PC-3 (cell line): ENCODE measurements around the gene GRIP2. TPM values are rescaled to one million over a fixed set of nuclear protein-coding genes. Genes with fewer than 3 reads are reported as not detected.
A peak's percentile ranks its signal among the peaks of the same experiment; 100 is the strongest.

Source experiments
- ATAC-seq: fragments of 200-7000 bp; cut with Tn5 transposase; 2 replicates; pipeline ENCODE4 v1.9.1; 2020; ENCODE audit warnings: mild to moderate bottlenecking, moderate library complexity
- BruUV-seq: library from RNA; stranded (reverse); fragments of 400-500 nt; replicated peaks from 2 replicates; lab custom pipeline; 2021; lab: Mats Ljungman, UMichigan
- CTCF ChIA-PET: fragments of 300-600 bp; sonication (Branson Sonifier 250); formaldehyde crosslinking; loops from one replicate; lab custom pipeline; 2022; ENCODE audit warnings: antibody characterized with exemption; lab: Charles Lee
- POLR2A ChIA-PET: fragments of 300-600 bp; sonication (Branson Sonifier 250); formaldehyde crosslinking; loops from one replicate; lab custom pipeline; 2022; ENCODE audit warnings: antibody characterized with exemption; ENCODE audit not compliant: unreplicated experiment; lab: Charles Lee
- DNase-seq: peaks from one replicate; pipeline ENCODE4 v3.0.0-alpha.2; 2015
- H2AFZ ChIP-seq: fragments of 300-600 bp; sonication (generic); 2 replicates; pipeline ENCODE4 v1.6.0; 2016; ENCODE audit warnings: antibody characterized with exemption, low read length
- H3F3A ChIP-seq: fragments of 300-600 bp; sonication (generic); one replicate; pipeline ENCODE4 v1.6.0; 2017; ENCODE audit warnings: antibody characterized with exemption, low read length, control low read depth, mild to moderate bottlenecking; ENCODE audit not compliant: unreplicated experiment
- H3K27ac ChIP-seq: fragments of 300-600 bp; sonication (generic); 2 replicates; pipeline ENCODE4 v1.5.1; 2016; ENCODE audit warnings: mild to moderate bottlenecking, low read length
- H3K27me3 ChIP-seq: fragments of 300-600 bp; sonication (generic); 2 replicates; pipeline ENCODE4 v1.6.1; 2016; ENCODE audit warnings: low read length, mixed read lengths
- H3K36me3 ChIP-seq: fragments of 300-600 bp; sonication (generic); 2 replicates; pipeline ENCODE4 v1.6.1; 2016; ENCODE audit warnings: low read depth, mixed run types, low read length, mixed read lengths
- H3K4me1 ChIP-seq: fragments of 300-600 bp; sonication (generic); 2 replicates; pipeline ENCODE4 v1.5.1; 2016; ENCODE audit warnings: low read length; ENCODE audit not compliant: insufficient read depth
- H3K4me2 ChIP-seq: fragments of 300-600 bp; sonication (generic); 2 replicates; pipeline ENCODE4 v1.6.0; 2016; ENCODE audit warnings: low read length
- H3K4me3 ChIP-seq: fragments of 300-600 bp; sonication (generic); 2 replicates; pipeline ENCODE4 v1.5.1; 2016; ENCODE audit warnings: mild to moderate bottlenecking, low read length, mixed read lengths
- H3K79me2 ChIP-seq: fragments of 300-600 bp; sonication (generic); 2 replicates; pipeline ENCODE4 v1.6.1; 2017; ENCODE audit warnings: low read length, mixed read lengths
- H3K9ac ChIP-seq: fragments of 300-600 bp; sonication (generic); 2 replicates; pipeline ENCODE4 v1.6.0; 2016; ENCODE audit warnings: mild to moderate bottlenecking, low read length
- H3K9me2 ChIP-seq: fragments of 300-600 bp; sonication (generic); replicated peaks from 2 replicates; pipeline ENCODE4 v1.6.1; 2016; ENCODE audit warnings: mixed run types, low read length, mixed read lengths
- H3K9me3 ChIP-seq: fragments of 300-600 bp; sonication (generic); 2 replicates; pipeline ENCODE4 v1.6.1; 2016; ENCODE audit warnings: low read length, mixed read lengths
- H4K20me1 ChIP-seq: fragments of 300-600 bp; sonication (generic); 2 replicates; pipeline ENCODE4 v1.6.1; 2016; ENCODE audit warnings: low read length, mixed read lengths
- EZH2 ChIP-seq: fragments of 300-600 bp; sonication (generic); IDR thresholded peaks from one replicate; pipeline ENCODE4 v1.6.1; 2017; ENCODE audit warnings: antibody characterized with exemption, mild to moderate bottlenecking, low read length; ENCODE audit not compliant: unreplicated experiment
- EZH2phosphoT487 ChIP-seq: fragments of 300-600 bp; sonication (generic); IDR thresholded peaks from 2 replicates; pipeline ENCODE4 v1.6.1; 2018; ENCODE audit warnings: mild to moderate bottlenecking, antibody characterized with exemption, low read length, borderline replicate concordance
- intact Hi-C: fragments of 100-400 bp; cut with micrococcal nuclease; formaldehyde crosslinking; loops from 2 replicates; pipeline ENCODE4 v1.9.0; 2023
- total RNA-seq: library from RNA; depleted of rRNA; stranded (reverse); fragments of >200 nt; gene quantifications from 2 replicates; pipeline ENCODE4 v1.2.3, GENCODE V29; 2014
- TF ChIP-seq, protein P1 (sequence below): fragments of 300-600 bp; sonication (generic); conservative IDR thresholded peaks from 2 replicates; pipeline ENCODE4 v1.5.1; 2017; ENCODE audit warnings: antibody characterized with exemption, low read depth, mild to moderate bottlenecking, low read length

Gene GRIP2
- total RNA-seq, 1 experiment from 2014 or later = 0.36 TPM

DNA sequence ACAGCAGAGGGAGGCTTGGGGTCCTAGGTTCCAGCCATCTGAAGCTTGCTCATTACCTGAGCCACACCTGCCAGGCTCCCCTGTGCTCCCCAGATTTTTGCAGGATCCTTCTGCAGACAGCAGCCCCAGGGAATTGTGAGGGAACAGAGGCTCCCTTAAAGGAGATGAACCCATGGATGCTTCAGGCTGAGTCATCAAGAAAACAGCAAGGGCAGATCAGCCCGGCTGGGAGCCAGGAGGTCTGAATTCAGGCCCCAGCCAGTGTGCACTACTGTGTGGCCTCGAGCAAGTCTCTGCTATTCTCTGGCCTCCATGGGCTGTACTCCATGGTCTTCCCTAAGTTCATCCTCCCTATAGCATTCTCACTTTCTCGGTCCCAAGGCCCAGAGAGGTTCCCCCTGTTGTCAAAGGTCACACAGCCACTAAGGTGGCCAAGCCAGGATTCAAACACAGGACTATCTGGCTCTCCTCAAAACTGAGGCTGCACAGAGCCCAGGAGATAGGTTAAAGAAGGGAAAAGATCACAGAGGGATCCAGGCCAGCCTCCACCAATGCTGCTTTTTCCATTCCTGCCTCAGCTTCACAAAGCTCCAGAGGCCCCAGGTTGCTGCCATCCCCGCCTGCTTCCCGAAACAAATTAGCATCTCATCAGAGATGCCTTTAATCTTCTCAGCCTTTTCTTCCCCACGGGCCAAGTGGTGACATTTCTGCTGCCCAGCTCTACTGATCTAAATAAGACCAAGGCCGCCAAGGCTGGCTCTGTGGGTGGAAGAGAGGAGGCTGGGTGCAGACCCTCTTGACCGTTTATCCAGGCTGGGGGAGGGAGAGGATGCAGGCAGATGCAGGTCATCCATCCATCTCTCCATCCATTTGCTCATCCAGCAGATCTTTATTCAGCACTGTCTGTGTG, 21.2 kb upstream of the GRIP2 start:
- no peaks in the 10 kb centered on the region for H3K9me3 ChIP-seq
- H3K4me3 ChIP-seq = no peak overlapping the region
- intact Hi-C loops = no loop called here
- DNase-seq (peak; percentile 25), ATAC-seq (peak; percentile 60)
- no peak overlapping the region for H3K4me2 ChIP-seq
- H2AFZ ChIP-seq = no peak overlapping the region
- no peak for TF ChIP-seq EZH2phosphoT487
- TF ChIP-seq, protein P1, sequence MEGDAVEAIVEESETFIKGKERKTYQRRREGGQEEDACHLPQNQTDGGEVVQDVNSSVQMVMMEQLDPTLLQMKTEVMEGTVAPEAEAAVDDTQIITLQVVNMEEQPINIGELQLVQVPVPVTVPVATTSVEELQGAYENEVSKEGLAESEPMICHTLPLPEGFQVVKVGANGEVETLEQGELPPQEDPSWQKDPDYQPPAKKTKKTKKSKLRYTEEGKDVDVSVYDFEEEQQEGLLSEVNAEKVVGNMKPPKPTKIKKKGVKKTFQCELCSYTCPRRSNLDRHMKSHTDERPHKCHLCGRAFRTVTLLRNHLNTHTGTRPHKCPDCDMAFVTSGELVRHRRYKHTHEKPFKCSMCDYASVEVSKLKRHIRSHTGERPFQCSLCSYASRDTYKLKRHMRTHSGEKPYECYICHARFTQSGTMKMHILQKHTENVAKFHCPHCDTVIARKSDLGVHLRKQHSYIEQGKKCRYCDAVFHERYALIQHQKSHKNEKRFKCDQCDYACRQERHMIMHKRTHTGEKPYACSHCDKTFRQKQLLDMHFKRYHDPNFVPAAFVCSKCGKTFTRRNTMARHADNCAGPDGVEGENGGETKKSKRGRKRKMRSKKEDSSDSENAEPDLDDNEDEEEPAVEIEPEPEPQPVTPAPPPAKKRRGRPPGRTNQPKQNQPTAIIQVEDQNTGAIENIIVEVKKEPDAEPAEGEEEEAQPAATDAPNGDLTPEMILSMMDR = no peak
- no peak for TF ChIP-seq EZH2
- POLR2A ChIA-PET = no interaction called here
- BruUV-seq = no TSS peak
- H3K36me3 ChIP-seq = no peaks in the 10 kb centered on the region
- H3K27ac ChIP-seq = no peak overlapping the region
- H3K9ac ChIP-seq = no peak overlapping the region
- no peaks in the 10 kb centered on the region for H4K20me1 ChIP-seq
- CTCF ChIA-PET = interaction anchor here (0.6 kb wide), 1 partner anchor 22 kb away, joined by 3 read pairs; no protein-coding TSS in a partner anchor
- H3K27me3 ChIP-seq = no peaks in the 10 kb centered on the region
- H3K4me1 ChIP-seq = peaks cover 9% of the 10 kb centered on the region; the same call in 1 of the 2 replicates
- H3K79me2 ChIP-seq = no peaks in the 10 kb centered on the region
- H3F3A ChIP-seq = no peaks in the 10 kb centered on the region
- no peaks in the 10 kb centered on the region for H3K9me2 ChIP-seq

DNA sequence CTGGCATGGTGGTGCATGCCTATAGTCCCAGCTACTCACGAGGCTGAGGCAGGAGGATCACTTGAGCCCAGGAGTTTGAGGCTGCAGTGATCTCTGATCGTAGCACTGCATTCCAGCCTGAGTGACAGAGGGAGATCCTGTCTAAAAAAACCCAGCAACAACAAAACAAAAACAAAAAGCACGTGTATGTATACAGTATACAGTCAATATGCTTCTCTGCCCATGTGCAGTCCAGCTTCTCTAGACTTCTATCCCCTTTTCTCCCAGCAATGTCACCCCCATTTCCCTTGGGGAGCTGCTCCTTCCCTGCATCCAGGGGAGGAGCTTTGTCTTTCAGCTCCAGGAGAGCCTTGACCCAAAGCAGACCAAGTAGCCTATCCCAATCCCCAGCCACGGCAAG, 20.0 kb upstream of the GRIP2 start:
- no peak for TF ChIP-seq EZH2
- no peak for TF ChIP-seq EZH2phosphoT487
- TF ChIP-seq, protein P1 = no peak

DNA sequence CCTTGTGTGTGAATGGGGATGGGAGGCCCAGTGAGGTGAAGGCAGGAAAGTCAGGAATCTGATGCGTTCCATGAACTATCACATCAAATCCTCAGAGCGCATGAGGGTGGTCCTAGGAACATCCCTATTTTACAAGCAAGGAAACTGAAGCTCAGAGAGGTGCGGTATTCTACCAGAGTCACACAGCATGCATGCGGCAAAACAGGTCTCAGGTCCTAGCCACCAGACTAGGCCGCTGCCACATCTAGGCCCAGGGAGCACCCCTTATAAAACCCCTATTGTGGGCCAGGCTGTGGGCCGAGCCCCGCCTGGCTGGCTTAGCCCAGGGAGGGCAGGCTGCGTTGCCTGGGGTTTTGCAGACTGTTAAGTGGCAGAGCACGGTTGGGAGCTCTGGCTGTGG, 17.9 kb upstream of the GRIP2 start:
- POLR2A ChIA-PET = no interaction called here
- TF ChIP-seq EZH2 = no peak
- TF ChIP-seq EZH2phosphoT487 = no peak
- TF ChIP-seq, protein P1 = no peak

More for the DNA sequence above, 20.0 kb upstream of the GRIP2 start:
- DNase-seq (no peak), ATAC-seq (no peak)
- Histone ChIP-seq H3K36me3 (no peaks in the 10 kb centered on the region), H3K9ac (no peak overlapping the region), H3K4me1 (peaks cover 8% of the 10 kb centered on the region; the same call in 1 of the 2 replicates), H3K9me2 (no peaks in the 10 kb centered on the region), H2AFZ (no peak overlapping the region), H3K9me3 (no peaks in the 10 kb centered on the region), H3K4me3 (no peak overlapping the region), H3K27me3 (no peaks in the 10 kb centered on the region), H3K27ac (no peak overlapping the region), H4K20me1 (no peaks in the 10 kb centered on the region), H3K79me2 (no peaks in the 10 kb centered on the region), H3F3A (no peaks in the 10 kb centered on the region), H3K4me2 (no peak overlapping the region)
- intact Hi-C loops = no loop called here
- POLR2A ChIA-PET = no interaction called here
- BruUV-seq = no TSS peak
- CTCF ChIA-PET = no interaction called here

More for the DNA sequence above, 17.9 kb upstream of the GRIP2 start:
- BruUV-seq = no TSS peak
- no peaks in the 10 kb centered on the region for H3F3A ChIP-seq
- H2AFZ ChIP-seq = no peak overlapping the region
- intact Hi-C loops = no loop called here
- no peak overlapping the region for H3K4me3 ChIP-seq
- DNase-seq = no peak
- no peaks in the 10 kb centered on the region for H3K79me2 ChIP-seq
- no peaks in the 10 kb centered on the region for H3K27me3 ChIP-seq
- CTCF ChIA-PET = no interaction called here
- H3K36me3 ChIP-seq = no peaks in the 10 kb centered on the region
- H3K27ac ChIP-seq = no peak overlapping the region
- no peaks in the 10 kb centered on the region for H3K9me3 ChIP-seq
- ATAC-seq = no peak
- no peak overlapping the region for H3K4me2 ChIP-seq
- H3K4me1 ChIP-seq = no peaks in the 10 kb centered on the region
- H3K9me2 ChIP-seq = no peaks in the 10 kb centered on the region
- H3K9ac ChIP-seq = no peak overlapping the region
- H4K20me1 ChIP-seq = no peaks in the 10 kb centered on the region
